ENCODE results near the gene RAPGEF1. TPM values are rescaled to one million over a fixed set of nuclear protein-coding genes. Genes with fewer than 3 reads are reported as not detected.

The RAPGEF1 gene
- total and polyA plus RNA-seq, 3 donors from 2014 or later, result 36.1 to 56.9 (median 55.8) TPM

- H3K27me3 ChIP-seq, result no peaks in the 10 kb centered on the region
- H3K27ac ChIP-seq, result no peak overlapping the region
- WGBS, 2 donors, result 80 to 87% methylated on average over 2 to 6 of the region's 8 CpGs
- H3K36me3 ChIP-seq (ENCODE audit: low read depth, missing control alignments), result no peaks in the 10 kb centered on the region
- DNase-seq, result no peak
- TF ChIP-seq CTCF (IDR thresholded peaks at IDR 0.05) (no peak), POLR2A (IDR thresholded peaks at IDR 0.05) (no peak)
- no peaks in the 10 kb centered on the region for H3K9me3 ChIP-seq
- H3K4me3 ChIP-seq, result no peak overlapping the region
- peaks cover 9% of the 10 kb centered on the region for H3K4me1 ChIP-seq
- intact Hi-C loops (cut with DNase I; ENCODE audit: low total_unique reads), result no loop called here
These were observed 160.1 kb downstream of the RAPGEF1 start for GRCh38 chr9:131579789-131580211.

GRCh38 chr9:131578731-131579504 is 161.0 kb downstream of the RAPGEF1 start:
- intact Hi-C loops (cut with DNase I; ENCODE audit: low total_unique reads), result no loop called here
- Histone ChIP-seq H3K4me3 (no peak overlapping the region), H3K27ac (no peak overlapping the region), H3K36me3 (ENCODE audit: low read depth, missing control alignments) (no peaks in the 10 kb centered on the region), H3K4me1 (peaks cover 9% of the 10 kb centered on the region), H3K27me3 (no peaks in the 10 kb centered on the region), H3K9me3 (no peaks in the 10 kb centered on the region)
- TF ChIP-seq CTCF (IDR thresholded peaks at IDR 0.05) (no peak), POLR2A (IDR thresholded peaks at IDR 0.05) (no peak)
- DNase-seq, result peak; percentile 34
- WGBS, 2 donors, result 55 to 62% methylated on average over 18 to 26 of the region's 26 CpGs

- H3K36me3 ChIP-seq (ENCODE audit: low read depth, missing control alignments), result no peaks in the 10 kb centered on the region
- H3K4me1 ChIP-seq, result peaks cover 9% of the 10 kb centered on the region
- no peak for DNase-seq
- no peak overlapping the region for H3K27ac ChIP-seq
- no peaks in the 10 kb centered on the region for H3K27me3 ChIP-seq
- H3K4me3 ChIP-seq, result no peak overlapping the region
- H3K9me3 ChIP-seq, result no peaks in the 10 kb centered on the region
- intact Hi-C loops (cut with DNase I; ENCODE audit: low total_unique reads), result no loop called here
- TF ChIP-seq POLR2A (IDR thresholded peaks at IDR 0.05) (no peak), CTCF (IDR thresholded peaks at IDR 0.05) (no peak)
- WGBS, 2 donors, result 94 to 95% methylated on average over 13 of the region's 13 CpGs
These were observed 161.9 kb downstream of the RAPGEF1 start for GRCh38 chr9:131578021-131578420.

- WGBS, 2 donors, result 89 to 94% methylated on average over 12 to 25 of the region's 25 CpGs
- Histone ChIP-seq H3K36me3 (ENCODE audit: low read depth, missing control alignments) (no peaks in the 10 kb centered on the region), H3K4me3 (no peak overlapping the region), H3K9me3 (no peaks in the 10 kb centered on the region), H3K4me1 (peaks cover 9% of the 10 kb centered on the region), H3K27me3 (no peaks in the 10 kb centered on the region), H3K27ac (no peak overlapping the region)
- DNase-seq, result no peak
- TF ChIP-seq CTCF (IDR thresholded peaks at IDR 0.05), result no peak
- TF ChIP-seq POLR2A (IDR thresholded peaks at IDR 0.05), result no peak
- intact Hi-C loops (cut with DNase I; ENCODE audit: low total_unique reads), result no loop called here
These were observed 162.6 kb downstream of the RAPGEF1 start for GRCh38 chr9:131577005-131578000.

Measured in testis (tissue), 3 donors.